HG02571 (cell line): ENCODE measurements around the gene SLITRK1.

Experiments
- ATAC-seq: cut with Tn5 transposase; IDR thresholded peaks from one replicate; pipeline ENCODE4 v1.9.1; 2021; ENCODE audit warnings: mild to moderate bottlenecking, moderate library complexity; ENCODE audit not compliant: unreplicated experiment

SLITRK1 gene

GRCh38 chr13:83881917-83882605, at the start of gene SLITRK1:
Gene SLITRK1 (minus strand): TSS chr13:83882474. CDS start chr13:83881507, 967 bp downstream.
- no peak for ATAC-seq

- ATAC-seq, result no peak
These were observed 46.9 kb upstream of the SLITRK1 start for GRCh38 chr13:83929157-83929556.

- no peak for ATAC-seq
These were observed 37.5 kb upstream of the SLITRK1 start for GRCh38 chr13:83919775-83920174.

- no peak for ATAC-seq
These were observed 32.1 kb upstream of the SLITRK1 start for GRCh38 chr13:83914368-83914767.

- no peak for ATAC-seq
These were observed 25.1 kb upstream of the SLITRK1 start for GRCh38 chr13:83907196-83907989.

- ATAC-seq, result no peak
These were observed 24.1 kb upstream of the SLITRK1 start for GRCh38 chr13:83906240-83906820.

- ATAC-seq, result no peak
These were observed 23.4 kb upstream of the SLITRK1 start for GRCh38 chr13:83905641-83906040.

- ATAC-seq, result no peak
These were observed 13.8 kb upstream of the SLITRK1 start for GRCh38 chr13:83895994-83896580.

- ATAC-seq, result no peak
These were observed 8.1 kb upstream of the SLITRK1 start for GRCh38 chr13:83890358-83890757.

- ATAC-seq, result no peak
These were observed 1.9 kb upstream of the SLITRK1 start for GRCh38 chr13:83884141-83884540.

GRCh38 chr13:83883061-83883523, 818 bp upstream of the SLITRK1 start:
- no peak for ATAC-seq

- ATAC-seq, result no peak
These were observed 309 bp upstream of the SLITRK1 start for GRCh38 chr13:83882606-83882959.

GRCh38 chr13:83881140-83881684, 1.1 kb downstream of the SLITRK1 start:
- ATAC-seq, result no peak

- ATAC-seq, result no peak
These were observed 1.8 kb downstream of the SLITRK1 start for GRCh38 chr13:83880275-83881139.

GRCh38 chr13:83879431-83880171, 2.7 kb downstream of the SLITRK1 start:
- ATAC-seq, result no peak

- ATAC-seq, result no peak
These were observed 3.4 kb downstream of the SLITRK1 start for GRCh38 chr13:83878691-83879430.

GRCh38 chr13:83877651-83878355, 4.5 kb downstream of the SLITRK1 start:
- no peak for ATAC-seq

GRCh38 chr13:83876546-83876945, 5.7 kb downstream of the SLITRK1 start:
- peak; percentile 76 for ATAC-seq
